Memory B cell (primary cell): ENCODE data around the gene RADIL.

Experiments used
- ATAC-seq: fragments of 150-1000 bp; cut with Tn5 transposase; 2 replicates; pipeline ENCODE4 v1.10.0; 2021; ENCODE audit warnings: low read depth, mild to moderate bottlenecking, moderate library complexity
- DNase-seq, 2 donors: peaks; one replicate each; pipeline ENCODE4 v3.0.0; 2022; ENCODE audit warnings: low spot score in 2 of 2
- H3K27ac Mint-ChIP-seq: one replicate; pipeline ENCODE4 v1.8.0; 2022; ENCODE audit warnings: mild to moderate bottlenecking, moderate library complexity, mixed read lengths
- H3K27me3 Mint-ChIP-seq: one replicate; pipeline ENCODE4 v1.8.0; 2022; ENCODE audit warnings: mixed read lengths
- H3K36me3 Mint-ChIP-seq: one replicate; pipeline ENCODE4 v1.8.0; 2022; ENCODE audit warnings: mild to moderate bottlenecking, mixed read lengths
- H3K4me1 Mint-ChIP-seq: one replicate; pipeline ENCODE4 v1.8.0; 2022; ENCODE audit warnings: mixed read lengths
- H3K4me3 Mint-ChIP-seq: one replicate; pipeline ENCODE4 v1.8.0; 2022; ENCODE audit warnings: mild to moderate bottlenecking, moderate library complexity, mixed read lengths
- H3K9me3 Mint-ChIP-seq: one replicate; pipeline ENCODE4 v1.8.0; 2022; ENCODE audit warnings: mixed read lengths

The RADIL gene

GRCh38 chr7:4774658-4775249 is 108.8 kb downstream of the RADIL start:
- Mint-ChIP-seq H3K27ac (peak overlapping the region; percentile 97), H3K27me3 (no peaks in the 10 kb centered on the region), H3K4me1 (peaks cover 28% of the 10 kb centered on the region), H3K36me3 (peaks cover 4% of the 10 kb centered on the region), H3K9me3 (no peaks in the 10 kb centered on the region), H3K4me3 (peak overlapping the region; percentile 97)
- ATAC-seq (peak; percentile 31), DNase-seq (no peak)

GRCh38 chr7:4774007-4774406 is 109.5 kb downstream of the RADIL start:
- Mint-ChIP-seq H3K27me3 (no peaks in the 10 kb centered on the region), H3K4me1 (peaks cover 28% of the 10 kb centered on the region), H3K9me3 (no peaks in the 10 kb centered on the region), H3K36me3 (peaks cover 4% of the 10 kb centered on the region), H3K4me3 (peak overlapping the region; percentile 97), H3K27ac (peak overlapping the region; percentile 97)
- ATAC-seq: no peak
- DNase-seq: no peak

- ATAC-seq (no peak), DNase-seq (no peak)
- no peaks in the 10 kb centered on the region for H3K9me3 Mint-ChIP-seq
- H3K27me3 Mint-ChIP-seq: no peaks in the 10 kb centered on the region
- no peaks in the 10 kb centered on the region for H3K36me3 Mint-ChIP-seq
- H3K27ac Mint-ChIP-seq: no peak overlapping the region
- peaks cover 22% of the 10 kb centered on the region for H3K4me1 Mint-ChIP-seq
- H3K4me3 Mint-ChIP-seq: no peak overlapping the region
Observed at GRCh38 chr7:4772306-4772705, 111.2 kb downstream of the RADIL start.

- Mint-ChIP-seq H3K27me3 (no peaks in the 10 kb centered on the region), H3K36me3 (no peaks in the 10 kb centered on the region), H3K27ac (no peak overlapping the region), H3K4me3 (no peak overlapping the region), H3K4me1 (peaks cover 18% of the 10 kb centered on the region), H3K9me3 (no peaks in the 10 kb centered on the region)
- DNase-seq: no peak
- no peak for ATAC-seq
Observed at GRCh38 chr7:4771737-4772136, 111.8 kb downstream of the RADIL start.

GRCh38 chr7:4770886-4771285 is 112.6 kb downstream of the RADIL start:
- H3K36me3 Mint-ChIP-seq: no peaks in the 10 kb centered on the region
- peaks cover 13% of the 10 kb centered on the region for H3K4me1 Mint-ChIP-seq
- H3K27me3 Mint-ChIP-seq: no peaks in the 10 kb centered on the region
- no peaks in the 10 kb centered on the region for H3K9me3 Mint-ChIP-seq
- H3K4me3 Mint-ChIP-seq: no peak overlapping the region
- H3K27ac Mint-ChIP-seq: peak overlapping the region; percentile 25
- DNase-seq: no peak
- no peak for ATAC-seq

- H3K4me3 Mint-ChIP-seq: no peak overlapping the region
- peaks cover 1% of the 10 kb centered on the region for H3K36me3 Mint-ChIP-seq
- H3K27me3 Mint-ChIP-seq: no peaks in the 10 kb centered on the region
- no peak overlapping the region for H3K27ac Mint-ChIP-seq
- H3K9me3 Mint-ChIP-seq: no peaks in the 10 kb centered on the region
- DNase-seq (no peak), ATAC-seq (no peak)
- peaks cover 11% of the 10 kb centered on the region for H3K4me1 Mint-ChIP-seq
Observed at GRCh38 chr7:4769761-4770160, 113.8 kb downstream of the RADIL start.

- H3K4me3 Mint-ChIP-seq: no peak overlapping the region
- no peaks in the 10 kb centered on the region for H3K27me3 Mint-ChIP-seq
- no peaks in the 10 kb centered on the region for H3K9me3 Mint-ChIP-seq
- H3K36me3 Mint-ChIP-seq: peaks cover 2% of the 10 kb centered on the region
- no peak overlapping the region for H3K27ac Mint-ChIP-seq
- DNase-seq (no peak), ATAC-seq (no peak)
- peaks cover 4% of the 10 kb centered on the region for H3K4me1 Mint-ChIP-seq
Observed at GRCh38 chr7:4768597-4769569, 114.6 kb downstream of the RADIL start.

GRCh38 chr7:4766666-4767519 is 116.6 kb downstream of the RADIL start:
- Mint-ChIP-seq H3K27me3 (no peaks in the 10 kb centered on the region), H3K27ac (no peak overlapping the region)

GRCh38 chr7:4765776-4766490 is 117.6 kb downstream of the RADIL start:
- ATAC-seq: no peak
- no peaks in the 10 kb centered on the region for H3K27me3 Mint-ChIP-seq
- H3K36me3 Mint-ChIP-seq: peaks cover 10% of the 10 kb centered on the region
- H3K4me1 Mint-ChIP-seq: peaks cover 2% of the 10 kb centered on the region
- H3K27ac Mint-ChIP-seq: no peak overlapping the region
- no peak for DNase-seq
- no peaks in the 10 kb centered on the region for H3K9me3 Mint-ChIP-seq
- no peak overlapping the region for H3K4me3 Mint-ChIP-seq

More at GRCh38 chr7:4766666-4767519, 116.6 kb downstream of the RADIL start:
- H3K9me3 Mint-ChIP-seq: no peaks in the 10 kb centered on the region
- H3K4me1 Mint-ChIP-seq: peaks cover 2% of the 10 kb centered on the region
- H3K4me3 Mint-ChIP-seq: no peak overlapping the region
- DNase-seq: no peak
- ATAC-seq: no peak
- peaks cover 5% of the 10 kb centered on the region for H3K36me3 Mint-ChIP-seq

GRCh38 chr7:4764402-4765007 is 119.0 kb downstream of the RADIL start:
- ATAC-seq: no peak
- Mint-ChIP-seq H3K9me3 (no peaks in the 10 kb centered on the region), H3K4me1 (no peaks in the 10 kb centered on the region), H3K36me3 (peaks cover 10% of the 10 kb centered on the region), H3K27me3 (no peaks in the 10 kb centered on the region), H3K27ac (no peak overlapping the region), H3K4me3 (no peak overlapping the region)
- DNase-seq: no peak

GRCh38 chr7:4763794-4764185 is 119.7 kb downstream of the RADIL start:
- Mint-ChIP-seq H3K27me3 (no peaks in the 10 kb centered on the region), H3K9me3 (no peaks in the 10 kb centered on the region), H3K4me1 (no peaks in the 10 kb centered on the region), H3K27ac (no peak overlapping the region), H3K4me3 (no peak overlapping the region), H3K36me3 (peaks cover 10% of the 10 kb centered on the region)
- no peak for ATAC-seq
- DNase-seq: no peak

GRCh38 chr7:4763091-4763793 is 120.3 kb downstream of the RADIL start:
- DNase-seq: no peak
- no peak for ATAC-seq
- Mint-ChIP-seq H3K27me3 (no peaks in the 10 kb centered on the region), H3K27ac (no peak overlapping the region), H3K9me3 (no peaks in the 10 kb centered on the region), H3K36me3 (peaks cover 10% of the 10 kb centered on the region), H3K4me3 (no peak overlapping the region), H3K4me1 (no peaks in the 10 kb centered on the region)
